ENCODE results near the gene EPS8. TPM values are rescaled to one million over a fixed set of nuclear protein-coding genes. Genes with fewer than 3 reads are reported as not detected.
A peak's percentile ranks its signal among the peaks of the same experiment; 100 is the strongest.

The EPS8 gene
- total RNA-seq, 1 experiment from 2014 or later: 13.9 TPM

DNA sequence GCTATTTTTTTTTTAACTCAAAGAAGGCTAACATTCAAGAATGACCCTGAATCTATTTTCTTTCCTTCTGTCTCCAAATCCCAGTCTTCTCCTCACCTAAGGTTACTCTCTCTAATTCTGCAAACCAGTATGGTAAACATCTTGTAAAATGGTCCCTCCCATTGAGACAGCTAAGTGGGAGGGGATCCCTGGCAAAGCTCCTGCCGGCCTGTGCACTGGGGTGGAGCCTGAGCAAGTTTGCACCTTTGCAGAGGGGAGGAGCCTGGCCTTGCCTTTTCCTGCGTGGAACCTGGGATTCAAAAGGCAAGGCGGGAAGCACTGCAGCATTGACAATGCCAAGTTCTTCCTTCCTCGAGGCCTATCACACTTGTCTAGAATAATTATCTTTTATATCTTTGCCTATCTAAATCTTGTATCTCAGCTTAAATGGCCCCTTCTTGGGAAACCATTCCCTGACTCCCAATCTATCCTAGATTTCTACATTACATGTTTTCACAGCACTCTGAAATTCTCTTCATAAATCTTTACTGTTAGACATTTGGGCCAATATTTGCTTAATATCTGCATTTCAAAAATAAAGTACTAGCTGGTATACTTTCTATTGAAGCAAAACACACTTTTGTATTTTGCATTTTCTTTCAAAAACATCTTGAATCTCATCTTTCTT lies 83.0 kb downstream of the EPS8 start:
- Mint-ChIP-seq H3K9me3 (ENCODE audit: unreplicated experiment) (no peaks in the 10 kb centered on the region), H3K4me3 (ENCODE audit: unreplicated experiment) (no peak overlapping the region), H3K27me3 (ENCODE audit: insufficient read depth, unreplicated experiment) (no peaks in the 10 kb centered on the region), H3K27ac (ENCODE audit: unreplicated experiment) (no peak overlapping the region), H3K36me3 (ENCODE audit: insufficient read depth, unreplicated experiment) (no peaks in the 10 kb centered on the region), H3K4me1 (ENCODE audit: low read depth, unreplicated experiment) (peaks cover 7% of the 10 kb centered on the region)
- Histone ChIP-seq H3K9me3 (no peaks in the 10 kb centered on the region), H3K4me3 (ENCODE audit: low read depth, low read length) (no peak overlapping the region), H3K4me1 (0 out of 2 replicates have a peak, but pooled peaks cover 7% of the 10 kb centered on the region), H3K36me3 (ENCODE audit: control insufficient read depth, insufficient read depth, low read length) (no peaks in the 10 kb centered on the region), H3K27me3 (replicated peaks; ENCODE audit: control insufficient read depth, insufficient read depth, low read length) (no peaks in the 10 kb centered on the region)
- TF ChIP-seq, protein P1, sequence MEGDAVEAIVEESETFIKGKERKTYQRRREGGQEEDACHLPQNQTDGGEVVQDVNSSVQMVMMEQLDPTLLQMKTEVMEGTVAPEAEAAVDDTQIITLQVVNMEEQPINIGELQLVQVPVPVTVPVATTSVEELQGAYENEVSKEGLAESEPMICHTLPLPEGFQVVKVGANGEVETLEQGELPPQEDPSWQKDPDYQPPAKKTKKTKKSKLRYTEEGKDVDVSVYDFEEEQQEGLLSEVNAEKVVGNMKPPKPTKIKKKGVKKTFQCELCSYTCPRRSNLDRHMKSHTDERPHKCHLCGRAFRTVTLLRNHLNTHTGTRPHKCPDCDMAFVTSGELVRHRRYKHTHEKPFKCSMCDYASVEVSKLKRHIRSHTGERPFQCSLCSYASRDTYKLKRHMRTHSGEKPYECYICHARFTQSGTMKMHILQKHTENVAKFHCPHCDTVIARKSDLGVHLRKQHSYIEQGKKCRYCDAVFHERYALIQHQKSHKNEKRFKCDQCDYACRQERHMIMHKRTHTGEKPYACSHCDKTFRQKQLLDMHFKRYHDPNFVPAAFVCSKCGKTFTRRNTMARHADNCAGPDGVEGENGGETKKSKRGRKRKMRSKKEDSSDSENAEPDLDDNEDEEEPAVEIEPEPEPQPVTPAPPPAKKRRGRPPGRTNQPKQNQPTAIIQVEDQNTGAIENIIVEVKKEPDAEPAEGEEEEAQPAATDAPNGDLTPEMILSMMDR (IDR thresholded peaks at IDR 0.05; ENCODE audit: insufficient read depth in 1 of 2, low read depth in 1 of 2, low read length in 1 of 2, severe bottlenecking in 1 of 2, unreplicated experiment in 1 of 2): no peak
- intact Hi-C loops (cut with micrococcal nuclease; ENCODE audit: unreplicated experiment): no loop called here
- no TSS peak for BruUV-seq (replicated peaks)
- CTCF ChIA-PET: interaction anchor here (0.6 kb wide), 1 partner anchor 38 kb away, joined by 3 read pairs; no protein-coding TSS in a partner anchor
- POLR2A ChIA-PET: no interaction called here
- DNase-seq: peak; percentile 38 to 65

DNA sequence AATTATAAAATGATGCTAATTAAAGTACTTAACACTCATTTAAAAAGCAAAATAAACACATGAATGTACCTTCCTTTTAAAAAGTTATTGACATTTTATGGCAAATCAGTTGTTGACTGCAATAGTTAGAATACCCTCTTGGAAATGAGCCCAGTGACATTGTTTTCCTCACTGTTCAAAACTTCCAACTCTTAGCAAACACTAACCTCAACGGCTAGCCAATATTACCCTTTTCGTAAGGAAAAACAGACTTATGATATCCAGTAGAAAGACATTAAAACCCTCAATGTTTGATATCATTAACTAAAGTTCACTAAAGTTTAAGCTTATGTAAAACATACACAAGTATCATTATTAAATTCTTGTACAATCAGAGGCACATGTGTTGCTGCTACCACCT lies 83.6 kb downstream of the EPS8 start:
- no peaks in the 10 kb centered on the region for H3K36me3 ChIP-seq (ENCODE audit: control insufficient read depth, insufficient read depth, low read length)
- POLR2A ChIA-PET: no interaction called here
- no TSS peak for BruUV-seq (replicated peaks)
- 0 out of 2 replicates have a peak, but pooled peaks cover 6% of the 10 kb centered on the region for H3K4me1 ChIP-seq
- TF ChIP-seq, protein P1 (IDR thresholded peaks at IDR 0.05; ENCODE audit: insufficient read depth in 1 of 2, low read depth in 1 of 2, low read length in 1 of 2, severe bottlenecking in 1 of 2, unreplicated experiment in 1 of 2): no peak
- DNase-seq: no peak
- H3K9me3 ChIP-seq: no peaks in the 10 kb centered on the region
- Mint-ChIP-seq H3K9me3 (ENCODE audit: unreplicated experiment) (no peaks in the 10 kb centered on the region), H3K4me1 (ENCODE audit: low read depth, unreplicated experiment) (peaks cover 7% of the 10 kb centered on the region), H3K27ac (ENCODE audit: unreplicated experiment) (no peak overlapping the region), H3K27me3 (ENCODE audit: insufficient read depth, unreplicated experiment) (no peaks in the 10 kb centered on the region), H3K4me3 (ENCODE audit: unreplicated experiment) (no peak overlapping the region), H3K36me3 (ENCODE audit: insufficient read depth, unreplicated experiment) (no peaks in the 10 kb centered on the region)
- CTCF ChIA-PET: interaction anchor here (0.6 kb wide), 1 partner anchor 39 kb away, joined by 3 read pairs; no protein-coding TSS in a partner anchor
- H3K27me3 ChIP-seq (replicated peaks; ENCODE audit: control insufficient read depth, insufficient read depth, low read length): no peaks in the 10 kb centered on the region
- H3K4me3 ChIP-seq (ENCODE audit: low read depth, low read length): no peak overlapping the region
- intact Hi-C loops (cut with micrococcal nuclease; ENCODE audit: unreplicated experiment): no loop called here

DNA sequence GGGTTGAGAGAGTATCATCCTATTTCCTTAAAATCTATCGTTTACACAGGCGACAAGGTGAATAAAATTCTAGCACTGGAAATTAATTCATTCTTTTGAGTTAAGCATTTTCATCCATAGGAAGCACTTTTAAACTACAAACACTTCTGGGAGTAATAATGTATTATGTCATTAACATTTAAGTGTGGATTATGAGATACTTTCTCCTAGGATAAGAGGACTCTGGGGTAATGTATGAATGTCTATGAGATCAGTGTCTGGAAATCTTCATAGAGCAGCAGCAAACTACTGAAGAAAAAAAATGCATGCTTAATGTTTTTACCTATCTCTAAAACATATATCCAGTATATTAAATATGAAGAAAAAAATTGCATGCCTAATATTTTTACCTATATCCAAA lies 86.9 kb downstream of the EPS8 start:
- Histone ChIP-seq H3K36me3 (ENCODE audit: control insufficient read depth, insufficient read depth, low read length) (no peaks in the 10 kb centered on the region), H3K4me1 (no peaks in the 10 kb centered on the region), H3K9me3 (no peaks in the 10 kb centered on the region), H3K4me3 (ENCODE audit: low read depth, low read length) (no peak overlapping the region), H3K27me3 (replicated peaks; ENCODE audit: control insufficient read depth, insufficient read depth, low read length) (no peaks in the 10 kb centered on the region)
- no TSS peak for BruUV-seq (replicated peaks)
- H3K4me1 Mint-ChIP-seq (ENCODE audit: low read depth, unreplicated experiment): peaks cover 7% of the 10 kb centered on the region
- no peak overlapping the region for H3K27ac Mint-ChIP-seq (ENCODE audit: unreplicated experiment)
- intact Hi-C loops (cut with micrococcal nuclease; ENCODE audit: unreplicated experiment): no loop called here
- no peaks in the 10 kb centered on the region for H3K9me3 Mint-ChIP-seq (ENCODE audit: unreplicated experiment)
- no peak overlapping the region for H3K4me3 Mint-ChIP-seq (ENCODE audit: unreplicated experiment)
- no peaks in the 10 kb centered on the region for H3K36me3 Mint-ChIP-seq (ENCODE audit: insufficient read depth, unreplicated experiment)
- POLR2A ChIA-PET: no interaction called here
- no peaks in the 10 kb centered on the region for H3K27me3 Mint-ChIP-seq (ENCODE audit: insufficient read depth, unreplicated experiment)
- CTCF ChIA-PET: no interaction called here
- DNase-seq: no peak
- TF ChIP-seq, protein P1 (IDR thresholded peaks at IDR 0.05; ENCODE audit: insufficient read depth in 1 of 2, low read depth in 1 of 2, low read length in 1 of 2, severe bottlenecking in 1 of 2, unreplicated experiment in 1 of 2): no peak

Measured in Caco-2 (cell line).